T-helper 1 cell treated with Interleukin-12 subunit alpha and Interleukin-12 subunit beta and Interleukin-4 antibody, amounts not matched to agents 30 μg/mL and 1 μg/mL, for 36 hours (primary cell): ENCODE results near the gene C9orf50.
"Not testable (repeated sequence)": the region's sequence is repeated elsewhere in the genome, so short reads cannot be mapped to it uniquely, and the experiment has no call there.

Experiments
- H3K27ac Mint-ChIP-seq: one replicate; pipeline ENCODE4 v1.8.0; 2021; ENCODE audit warnings: mild to moderate bottlenecking, mixed read lengths
- H3K27me3 Mint-ChIP-seq: one replicate; pipeline ENCODE4 v1.8.0; 2021; ENCODE audit warnings: low read depth, mixed read lengths
- H3K36me3 Mint-ChIP-seq: one replicate; pipeline ENCODE4 v1.8.0; 2021; ENCODE audit warnings: low read depth, mixed read lengths
- H3K4me1 Mint-ChIP-seq: one replicate; pipeline ENCODE4 v1.8.0; 2021; ENCODE audit warnings: low read depth, mixed read lengths
- H3K4me3 Mint-ChIP-seq: one replicate; pipeline ENCODE4 v1.8.0; 2021; ENCODE audit warnings: mild to moderate bottlenecking, moderate library complexity, mixed read lengths
- H3K9me3 Mint-ChIP-seq: one replicate; pipeline ENCODE4 v1.8.0; 2021; ENCODE audit warnings: mixed read lengths

Gene C9orf50

GRCh38 chr9:129620669-129621295 lies at the start of gene C9orf50:
Gene C9orf50 (minus strand): TSS chr9:129621101. CDS start chr9:129620574, 527 bp downstream.
- no peak within 1 kb of the TSS for H3K27ac Mint-ChIP-seq
- H3K4me3 Mint-ChIP-seq, result no peak within 1 kb of the TSS
- H3K27me3 Mint-ChIP-seq, result peaks cover 38% of the 10 kb centered on the region
- no peaks in the 10 kb centered on the region for H3K9me3 Mint-ChIP-seq
- H3K36me3 Mint-ChIP-seq, result no peaks in the 10 kb centered on the region
- peaks cover 18% of the 10 kb centered on the region for H3K4me1 Mint-ChIP-seq

- Mint-ChIP-seq H3K4me3 (no peak overlapping the region), H3K27me3 (peaks cover 9% of the 10 kb centered on the region), H3K9me3 (no peaks in the 10 kb centered on the region)
Measured at GRCh38 chr9:129669946-129670345, 49.0 kb upstream of the C9orf50 start.

GRCh38 chr9:129669141-129669718 lies 48.3 kb upstream of the C9orf50 start:
- no peaks in the 10 kb centered on the region for H3K9me3 Mint-ChIP-seq
- peaks cover 4% of the 10 kb centered on the region for H3K4me1 Mint-ChIP-seq
- no peak overlapping the region for H3K4me3 Mint-ChIP-seq
- no peaks in the 10 kb centered on the region for H3K36me3 Mint-ChIP-seq
- no peak overlapping the region for H3K27ac Mint-ChIP-seq
- H3K27me3 Mint-ChIP-seq, result peaks cover 16% of the 10 kb centered on the region

More at GRCh38 chr9:129669946-129670345, 49.0 kb upstream of the C9orf50 start:
- Mint-ChIP-seq H3K36me3 (no peaks in the 10 kb centered on the region), H3K27ac (no peak overlapping the region), H3K4me1 (peaks cover under 1% of the 10 kb centered on the region)

- peaks cover 17% of the 10 kb centered on the region for H3K27me3 Mint-ChIP-seq
- no peak overlapping the region for H3K27ac Mint-ChIP-seq
- peaks cover 4% of the 10 kb centered on the region for H3K4me1 Mint-ChIP-seq
- no peaks in the 10 kb centered on the region for H3K9me3 Mint-ChIP-seq
- no peak overlapping the region for H3K4me3 Mint-ChIP-seq
- no peaks in the 10 kb centered on the region for H3K36me3 Mint-ChIP-seq
Measured at GRCh38 chr9:129667850-129668249, 46.9 kb upstream of the C9orf50 start.

- Mint-ChIP-seq H3K27ac (no peak overlapping the region), H3K4me1 (peaks cover 4% of the 10 kb centered on the region), H3K4me3 (no peak overlapping the region), H3K36me3 (no peaks in the 10 kb centered on the region), H3K27me3 (peaks cover 21% of the 10 kb centered on the region), H3K9me3 (no peaks in the 10 kb centered on the region)
Measured at GRCh38 chr9:129667378-129667777, 46.5 kb upstream of the C9orf50 start.

- H3K4me3 Mint-ChIP-seq, result no peak overlapping the region
- peaks cover 4% of the 10 kb centered on the region for H3K4me1 Mint-ChIP-seq
- H3K27ac Mint-ChIP-seq, result no peak overlapping the region
- no peaks in the 10 kb centered on the region for H3K36me3 Mint-ChIP-seq
- peaks cover 27% of the 10 kb centered on the region for H3K27me3 Mint-ChIP-seq
- H3K9me3 Mint-ChIP-seq, result no peaks in the 10 kb centered on the region
Measured at GRCh38 chr9:129666575-129666974, 45.7 kb upstream of the C9orf50 start.

- Mint-ChIP-seq H3K4me1 (peaks cover 4% of the 10 kb centered on the region), H3K4me3 (no peak overlapping the region), H3K27ac (no peak overlapping the region), H3K36me3 (no peaks in the 10 kb centered on the region), H3K9me3 (no peaks in the 10 kb centered on the region), H3K27me3 (peaks cover 31% of the 10 kb centered on the region)
Measured at GRCh38 chr9:129665814-129666520, 45.1 kb upstream of the C9orf50 start.

- H3K4me1 Mint-ChIP-seq, result peaks cover 4% of the 10 kb centered on the region
- no peaks in the 10 kb centered on the region for H3K9me3 Mint-ChIP-seq
- H3K4me3 Mint-ChIP-seq, result peak within 1 kb of the TSS; percentile 86
- no peak within 1 kb of the TSS for H3K27ac Mint-ChIP-seq
- peaks cover 34% of the 10 kb centered on the region for H3K27me3 Mint-ChIP-seq
- no peaks in the 10 kb centered on the region for H3K36me3 Mint-ChIP-seq
Measured at GRCh38 chr9:129665389-129665775, 44.5 kb upstream of the C9orf50 start, which contains the start of gene PRRX2. Gene PRRX2 (plus strand): TSS chr9:129665647. CDS start chr9:129665868, 221 bp downstream.

GRCh38 chr9:129664746-129665388 lies 44.0 kb upstream of the C9orf50 start:
- H3K27ac Mint-ChIP-seq, result no peak overlapping the region
- peaks cover 34% of the 10 kb centered on the region for H3K27me3 Mint-ChIP-seq

GRCh38 chr9:129662239-129662638 lies 41.3 kb upstream of the C9orf50 start:
- H3K4me3 Mint-ChIP-seq, H3K4me1 Mint-ChIP-seq, H3K9me3 Mint-ChIP-seq, H3K27ac Mint-ChIP-seq, H3K36me3 Mint-ChIP-seq: not testable (repeated sequence)
- H3K27me3 Mint-ChIP-seq, result peaks cover 29% of the 10 kb centered on the region

More at GRCh38 chr9:129664746-129665388, 44.0 kb upstream of the C9orf50 start:
- Mint-ChIP-seq H3K36me3 (no peaks in the 10 kb centered on the region), H3K4me3 (peak overlapping the region; percentile 86), H3K4me1 (peaks cover 4% of the 10 kb centered on the region), H3K9me3 (no peaks in the 10 kb centered on the region)

- Mint-ChIP-seq H3K36me3 (no peaks in the 10 kb centered on the region), H3K27me3 (peaks cover 27% of the 10 kb centered on the region), H3K9me3 (no peaks in the 10 kb centered on the region), H3K4me1 (peaks cover 4% of the 10 kb centered on the region), H3K27ac (no peak overlapping the region), H3K4me3 (no peak overlapping the region)
Measured at GRCh38 chr9:129661029-129661428, 40.1 kb upstream of the C9orf50 start.

GRCh38 chr9:129656795-129657390 lies 36.0 kb upstream of the C9orf50 start:
- H3K4me3 Mint-ChIP-seq, result no peak overlapping the region
- no peaks in the 10 kb centered on the region for H3K4me1 Mint-ChIP-seq
- H3K27ac Mint-ChIP-seq, result no peak overlapping the region
- H3K36me3 Mint-ChIP-seq, result no peaks in the 10 kb centered on the region
- H3K9me3 Mint-ChIP-seq, result no peaks in the 10 kb centered on the region
- H3K27me3 Mint-ChIP-seq, result peaks cover 8% of the 10 kb centered on the region

- no peaks in the 10 kb centered on the region for H3K27me3 Mint-ChIP-seq
- no peak overlapping the region for H3K4me3 Mint-ChIP-seq
- H3K9me3 Mint-ChIP-seq, result no peaks in the 10 kb centered on the region
- H3K4me1 Mint-ChIP-seq, result no peaks in the 10 kb centered on the region
- H3K36me3 Mint-ChIP-seq, result no peaks in the 10 kb centered on the region
- no peak overlapping the region for H3K27ac Mint-ChIP-seq
Measured at GRCh38 chr9:129655696-129656095, 34.8 kb upstream of the C9orf50 start.

GRCh38 chr9:129655154-129655553 lies 34.3 kb upstream of the C9orf50 start:
- Mint-ChIP-seq H3K36me3 (no peaks in the 10 kb centered on the region), H3K9me3 (no peaks in the 10 kb centered on the region), H3K4me1 (peaks cover 1% of the 10 kb centered on the region), H3K4me3 (no peak overlapping the region), H3K27me3 (no peaks in the 10 kb centered on the region), H3K27ac (no peak overlapping the region)
